ENCODE measurements around the gene ZNG1F.
"Not testable (repeated sequence)": the region's sequence is repeated elsewhere in the genome, so short reads cannot be mapped to it uniquely, and the experiment has no call there.

The ZNG1F gene

GRCh38 chr9:41086215-41086614 is 102.9 kb downstream of the ZNG1F start:
- DNase-seq (ENCODE audit: low spot score) = not testable (repeated sequence)

GRCh38 chr9:41082358-41082757 is 106.8 kb downstream of the ZNG1F start:
- DNase-seq (ENCODE audit: low spot score) = not testable (repeated sequence)
